IPS DF 4.7 (cell line): ENCODE results near the gene SLC17A2.

ENCODE experiments used
- DNase-seq: peaks from one replicate; pipeline ENCODE4 v3.0.0-alpha.2; 2013; ENCODE audit warnings: low spot score; ENCODE audit errors: extremely low read depth

The SLC17A2 gene

DNA sequence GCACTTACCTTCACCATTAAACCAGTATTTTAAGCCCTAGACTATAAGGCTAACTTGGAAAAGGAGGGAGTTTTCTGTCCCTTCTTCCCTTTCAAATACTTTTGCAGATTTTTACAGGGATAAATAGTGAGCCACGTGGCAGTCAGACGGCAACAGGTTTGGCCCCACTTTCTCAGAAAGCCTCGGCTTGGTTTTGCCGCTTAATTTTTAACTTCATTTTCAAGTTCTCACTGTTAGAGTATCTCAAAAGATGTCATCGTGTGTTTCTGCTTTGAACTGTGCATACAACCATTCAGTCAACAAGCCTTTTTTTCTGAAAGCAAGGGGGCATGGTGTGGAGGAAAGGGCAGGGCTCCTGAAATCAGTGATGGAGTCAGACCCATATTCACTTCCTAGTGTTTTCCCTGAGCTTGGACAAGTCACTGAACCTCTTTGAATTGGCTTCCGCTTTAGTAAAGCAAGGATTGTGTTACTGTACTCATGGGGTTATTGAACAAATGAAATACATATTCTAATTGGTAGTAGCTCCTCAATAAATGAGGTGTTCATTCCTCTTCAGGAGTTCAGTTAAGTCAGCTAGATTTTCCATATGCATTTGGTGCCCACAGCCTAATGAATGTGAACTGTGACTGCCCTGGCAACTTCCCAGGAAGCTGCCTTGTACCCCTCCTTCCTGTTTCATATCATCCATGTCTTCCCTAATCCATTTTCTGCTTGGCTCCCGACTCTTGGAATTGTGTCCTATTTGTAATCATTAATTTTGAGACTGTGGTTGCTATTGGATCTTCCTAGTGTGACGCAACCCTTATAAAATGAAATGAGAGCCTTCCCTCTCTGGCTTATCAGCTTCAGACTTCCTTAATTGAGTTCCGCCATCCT, at the start of gene SLC17A2:
Gene SLC17A2 (minus strand): TSS at position 160 of the 879 bp plus-strand sequence. CDS start 4,895 bp downstream, outside the sequence.
- no peak for DNase-seq

DNA sequence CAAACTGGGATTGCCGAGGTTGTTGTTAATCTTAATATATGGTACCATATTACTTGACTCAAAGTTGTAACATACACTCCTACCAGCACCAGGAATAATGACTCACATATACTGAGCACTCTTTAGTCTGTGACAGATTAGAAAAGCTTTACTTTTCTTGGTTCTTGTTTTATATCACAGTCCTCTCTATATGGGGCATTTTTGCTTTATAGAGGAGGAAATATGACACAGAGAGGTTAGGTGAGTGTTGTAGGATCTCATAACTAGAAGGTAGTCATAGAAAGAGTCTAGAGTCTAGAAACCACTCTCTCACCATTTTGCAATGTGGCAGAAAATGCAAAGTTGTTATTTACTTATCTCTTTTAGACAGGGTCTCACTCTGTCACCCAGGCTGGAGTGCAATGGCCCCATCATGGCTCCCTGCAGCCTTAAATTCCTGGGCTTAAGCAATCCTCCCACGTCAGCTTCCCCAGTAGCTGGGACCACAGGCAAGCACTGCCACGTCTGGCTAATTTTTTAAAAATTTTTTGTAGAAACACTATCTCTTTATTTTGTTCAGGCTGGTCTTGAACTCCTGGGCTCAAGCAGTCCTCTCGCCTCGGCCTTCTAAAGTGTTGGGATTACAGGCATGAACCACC, 45.6 kb upstream of the SLC17A2 start:
- DNase-seq, result no peak

GRCh38 chr6:25973923-25974555, 43.5 kb upstream of the SLC17A2 start:
- DNase-seq, result no peak

DNA sequence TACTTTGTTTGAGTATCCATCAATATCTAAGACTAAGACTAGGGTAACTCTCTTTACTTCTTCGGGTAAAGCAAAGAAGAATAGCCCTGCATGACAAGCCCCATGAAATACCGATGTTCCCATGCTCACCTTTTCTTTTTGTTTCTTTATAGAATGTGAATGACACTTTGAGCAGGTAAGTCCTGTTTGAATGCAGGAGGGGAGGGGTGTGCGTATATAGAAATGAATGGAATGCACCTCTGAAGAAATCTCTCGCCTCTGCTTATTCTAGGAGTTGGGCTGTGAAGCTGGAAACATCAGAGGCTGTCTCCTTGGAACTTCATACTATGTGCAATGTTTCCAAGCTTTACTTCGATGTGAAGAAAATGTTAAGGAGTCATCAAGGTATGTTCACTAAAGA, 42.4 kb upstream of the SLC17A2 start:
- no peak for DNase-seq

DNA sequence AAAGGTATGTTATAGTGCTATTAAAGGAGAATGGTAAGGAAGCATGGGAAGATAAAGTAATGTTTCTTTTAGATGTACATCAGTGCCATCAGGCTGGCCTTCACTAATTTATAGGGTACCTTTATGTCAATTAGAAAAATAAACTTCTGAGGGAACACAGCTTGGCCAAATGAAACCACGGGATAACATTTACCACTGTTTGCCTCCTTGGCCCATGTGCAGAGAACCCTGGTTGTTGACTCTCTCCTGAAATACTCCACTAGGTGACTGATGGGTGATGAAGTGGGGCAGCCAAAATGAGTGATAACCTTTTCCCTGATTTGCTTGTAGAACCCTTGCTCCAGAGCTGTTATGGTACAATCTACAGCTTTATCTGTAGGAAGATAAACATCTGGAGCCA, 41.6 kb upstream of the SLC17A2 start:
- DNase-seq, result no peak

DNA sequence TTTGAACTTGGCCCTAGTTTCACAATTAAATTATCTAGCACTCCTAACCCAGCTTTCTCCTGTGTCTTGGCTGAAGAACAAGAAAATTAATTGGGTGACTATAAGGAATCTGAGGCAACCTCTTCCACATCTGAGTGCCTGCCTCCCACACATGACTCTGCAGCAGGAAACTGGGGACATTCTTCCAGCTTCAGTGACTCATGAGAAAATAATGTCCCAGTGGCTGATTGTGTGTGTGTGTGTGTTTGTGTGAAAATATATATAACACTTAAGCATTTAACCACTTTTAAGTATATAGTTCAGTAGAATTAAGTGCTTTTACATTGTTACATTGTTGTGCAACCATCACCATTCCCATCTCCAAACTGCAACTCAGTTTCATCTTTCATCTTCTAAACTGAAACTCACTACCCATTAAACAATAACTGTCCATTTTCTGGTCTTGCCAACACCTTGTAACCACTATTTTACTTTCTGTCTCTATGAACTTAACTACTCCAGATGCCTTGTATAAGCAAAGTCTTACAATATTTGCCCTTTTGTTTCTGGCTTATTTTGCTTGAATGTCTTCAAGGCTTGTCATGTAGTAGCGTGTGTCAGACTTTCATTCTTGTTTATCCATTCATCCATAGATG, 40.8 kb upstream of the SLC17A2 start:
- DNase-seq, result no peak

DNA sequence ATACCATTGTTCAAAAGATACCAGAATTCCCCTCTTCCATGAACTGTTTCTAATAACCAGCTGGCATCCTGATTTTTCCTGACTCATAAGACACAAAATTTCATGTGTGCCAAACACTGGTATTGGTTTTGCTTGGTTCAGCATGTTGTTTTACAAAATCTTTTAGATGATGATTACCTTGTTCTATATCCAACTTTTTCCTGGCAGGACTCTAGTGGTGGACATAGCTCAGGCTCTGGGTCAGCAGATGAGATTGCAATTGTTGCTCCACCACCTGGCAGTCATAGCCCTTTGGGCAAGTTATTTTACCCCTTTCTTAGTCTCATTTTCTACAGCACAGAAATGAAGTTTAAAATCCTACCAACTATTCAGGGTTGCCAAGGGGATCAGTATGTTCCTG, 38.3 kb upstream of the SLC17A2 start:
- DNase-seq, result no peak

- no peak for DNase-seq
Observed at GRCh38 chr6:25966711-25967110, 36.2 kb upstream of the SLC17A2 start.

- no peak for DNase-seq
Observed at GRCh38 chr6:25965058-25965457, 34.6 kb upstream of the SLC17A2 start.

GRCh38 chr6:25963426-25964123, 33.1 kb upstream of the SLC17A2 start:
- DNase-seq, result peak; percentile 84

DNA sequence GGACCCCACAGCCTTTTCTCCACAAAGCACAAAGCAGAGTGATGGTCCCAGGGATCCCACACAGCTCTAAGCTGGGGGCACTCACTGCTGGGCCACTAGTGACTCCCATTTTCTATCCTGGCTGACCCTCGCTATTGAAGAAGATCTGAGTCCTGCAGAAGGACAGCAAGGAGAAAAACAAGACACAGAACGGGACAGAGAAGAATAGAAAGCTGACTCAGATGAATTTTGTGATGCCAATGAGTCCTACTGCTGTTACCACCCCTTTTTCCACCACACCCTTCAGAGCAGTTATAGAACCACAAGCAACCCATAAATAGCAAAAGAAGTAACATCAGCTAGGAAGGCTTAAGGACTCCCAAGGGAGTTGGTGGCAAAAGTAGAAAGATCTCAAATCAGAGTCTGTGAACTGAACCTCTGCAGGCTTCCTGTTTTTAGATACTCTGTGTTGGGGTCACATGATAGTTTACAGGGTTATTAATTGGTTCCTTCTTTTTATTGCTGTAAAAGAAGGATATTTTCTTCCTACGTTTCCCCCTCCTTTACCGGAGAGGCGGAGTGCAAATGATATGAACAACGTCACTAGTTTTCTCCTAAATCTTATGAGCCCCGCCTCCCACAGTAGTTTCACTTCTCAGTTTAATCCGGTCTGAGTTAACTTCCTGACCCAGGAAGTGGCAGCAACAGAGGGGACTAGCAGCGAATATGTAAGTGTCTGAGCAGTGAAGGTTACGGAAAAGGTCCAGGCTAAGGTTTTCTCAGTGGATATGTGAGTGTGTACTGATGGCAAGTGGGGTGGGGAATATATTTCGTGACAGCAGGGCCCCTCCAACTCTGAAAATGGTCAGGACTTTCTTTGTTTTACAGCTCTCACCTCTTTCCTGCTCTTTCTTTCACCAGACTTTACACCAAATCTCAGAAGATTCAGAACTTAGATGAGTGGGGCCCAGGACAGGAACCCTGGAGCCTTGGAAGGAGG, 31.9 kb upstream of the SLC17A2 start, which contains the start of gene TRIM38:
Gene TRIM38 (plus strand): TSS at position 654 of the 979 bp plus-strand sequence. CDS start 3,721 bp downstream, outside the sequence.
- DNase-seq, result no peak

DNA sequence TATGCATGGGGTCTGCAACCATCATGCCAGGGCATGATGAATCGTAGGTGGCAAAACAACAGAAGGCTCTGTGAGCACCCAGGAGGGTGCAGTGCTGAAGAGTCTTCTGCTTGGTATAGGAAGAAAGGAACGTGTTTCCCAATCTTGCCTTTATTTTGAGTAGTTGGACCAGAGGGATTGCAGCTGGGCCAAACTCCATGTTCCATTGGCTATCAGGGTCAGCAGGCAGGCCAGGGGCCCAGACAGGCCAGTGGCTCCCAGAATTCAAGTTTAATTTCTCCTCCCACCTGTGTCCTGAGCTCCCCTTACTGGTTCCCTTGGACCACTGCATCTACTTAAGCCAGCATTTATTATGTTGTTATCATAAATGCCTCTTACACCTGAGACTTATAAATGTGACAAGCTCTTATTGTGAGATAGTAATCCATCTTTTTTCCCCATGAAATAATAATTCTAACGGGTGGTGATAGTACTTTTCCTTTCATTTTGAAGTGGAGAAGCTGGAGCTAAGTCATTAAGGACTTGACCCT, 31.2 kb upstream of the SLC17A2 start:
- DNase-seq, result no peak

DNA sequence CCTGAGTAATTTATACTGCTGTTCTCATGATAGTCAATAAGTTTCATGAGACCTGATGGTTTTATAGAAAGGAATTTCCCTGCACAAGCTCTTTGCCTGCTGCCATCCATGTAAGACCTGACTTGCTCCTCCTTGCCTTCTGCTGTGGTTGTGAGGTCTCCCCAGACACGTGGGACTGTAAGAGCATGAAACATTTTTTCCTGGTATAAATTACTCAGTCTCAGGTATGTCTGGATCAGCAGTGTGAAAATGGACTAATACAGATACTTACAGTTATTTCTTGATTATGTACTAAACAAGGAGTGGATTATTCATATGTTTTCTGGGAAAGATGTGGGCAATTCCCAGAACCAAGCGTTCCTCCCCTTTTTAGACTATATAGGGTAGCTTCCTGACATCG, 30.2 kb upstream of the SLC17A2 start:
- no peak for DNase-seq

GRCh38 chr6:25959890-25960536, 29.5 kb upstream of the SLC17A2 start:
- no peak for DNase-seq

GRCh38 chr6:25958700-25959162, 28.2 kb upstream of the SLC17A2 start:
- no peak for DNase-seq

GRCh38 chr6:25956226-25956625, 25.7 kb upstream of the SLC17A2 start:
- no peak for DNase-seq

DNA sequence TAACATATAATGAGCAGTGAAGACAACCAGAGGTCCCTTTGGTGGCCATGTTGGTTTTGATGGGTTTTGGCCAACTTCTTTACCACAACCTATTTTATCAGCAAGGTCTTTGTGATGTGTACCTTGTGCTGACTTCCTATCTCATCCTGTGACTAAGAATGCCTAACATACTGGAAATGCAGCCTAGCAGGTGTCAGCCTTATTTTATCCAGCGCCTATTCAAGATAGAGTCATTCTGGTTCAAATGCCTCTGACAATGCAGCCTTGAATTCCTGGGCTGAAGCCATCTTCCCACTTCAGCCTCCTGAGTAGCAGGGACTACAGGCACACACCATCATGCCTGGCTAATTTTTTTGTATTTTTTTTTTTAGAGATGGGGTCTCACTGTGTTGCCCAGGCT, 24.3 kb upstream of the SLC17A2 start:
- DNase-seq, result no peak

DNA sequence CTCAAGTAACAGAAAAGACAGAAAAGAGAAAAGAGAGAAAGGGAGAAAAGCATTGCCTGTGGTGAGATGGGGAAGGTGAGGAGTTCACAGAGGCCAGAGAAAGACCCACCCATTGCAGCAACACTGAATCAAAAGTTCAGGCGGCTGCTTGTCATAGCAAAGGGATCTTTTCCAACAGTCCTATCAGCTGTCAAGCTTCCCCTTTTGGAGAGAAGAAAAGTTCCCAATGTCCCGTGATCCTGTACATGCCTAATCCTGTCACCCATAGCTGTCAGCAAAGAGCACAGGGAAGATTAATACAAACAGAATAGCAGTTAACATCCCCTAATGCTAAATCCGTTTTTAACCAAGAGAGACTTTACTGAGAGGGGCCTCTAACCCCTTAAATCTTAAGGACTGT, 23.2 kb upstream of the SLC17A2 start:
- no peak for DNase-seq

DNA sequence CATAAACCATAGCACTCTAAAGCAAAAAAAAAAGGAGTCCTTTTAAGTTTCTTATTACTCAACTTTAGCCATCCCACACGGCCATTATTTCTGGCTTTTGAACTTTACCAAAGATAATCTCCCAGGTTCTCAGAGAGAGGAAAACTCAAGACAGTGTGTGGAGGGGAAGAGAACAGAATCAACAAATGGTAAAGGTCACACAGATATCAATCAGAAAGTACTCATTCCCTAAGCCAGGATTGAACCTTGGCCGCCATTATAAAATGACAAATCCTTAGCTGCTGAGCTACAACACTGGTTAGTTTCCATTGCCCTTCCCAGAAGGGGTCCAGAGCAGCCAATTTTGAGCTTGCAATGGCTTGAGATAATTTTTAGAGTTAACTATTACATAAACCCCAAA, 22.0 kb upstream of the SLC17A2 start:
- no peak for DNase-seq
